GM12874 (cell line): Measurements from ENCODE around the gene B4GALT5.

ENCODE experiments used
- CTCF ChIP-seq: IDR thresholded peaks from 2 replicates; pipeline ENCODE4 v1.5.1; 2011; ENCODE audit warnings: low read depth, mild to moderate bottlenecking, control low read depth, low read length, moderate library complexity; ENCODE audit not compliant: insufficient read depth

Gene B4GALT5

GRCh38 chr20:49620364-49621240 is 93.1 kb downstream of the B4GALT5 start:
- no peak for TF ChIP-seq CTCF

GRCh38 chr20:49619113-49620048 is 94.3 kb downstream of the B4GALT5 start:
- no peak for TF ChIP-seq CTCF

- no peak for TF ChIP-seq CTCF
Observed at GRCh38 chr20:49618289-49618688, 95.4 kb downstream of the B4GALT5 start.

- no peak for TF ChIP-seq CTCF
Observed at GRCh38 chr20:49616154-49617007, 97.3 kb downstream of the B4GALT5 start.

DNA sequence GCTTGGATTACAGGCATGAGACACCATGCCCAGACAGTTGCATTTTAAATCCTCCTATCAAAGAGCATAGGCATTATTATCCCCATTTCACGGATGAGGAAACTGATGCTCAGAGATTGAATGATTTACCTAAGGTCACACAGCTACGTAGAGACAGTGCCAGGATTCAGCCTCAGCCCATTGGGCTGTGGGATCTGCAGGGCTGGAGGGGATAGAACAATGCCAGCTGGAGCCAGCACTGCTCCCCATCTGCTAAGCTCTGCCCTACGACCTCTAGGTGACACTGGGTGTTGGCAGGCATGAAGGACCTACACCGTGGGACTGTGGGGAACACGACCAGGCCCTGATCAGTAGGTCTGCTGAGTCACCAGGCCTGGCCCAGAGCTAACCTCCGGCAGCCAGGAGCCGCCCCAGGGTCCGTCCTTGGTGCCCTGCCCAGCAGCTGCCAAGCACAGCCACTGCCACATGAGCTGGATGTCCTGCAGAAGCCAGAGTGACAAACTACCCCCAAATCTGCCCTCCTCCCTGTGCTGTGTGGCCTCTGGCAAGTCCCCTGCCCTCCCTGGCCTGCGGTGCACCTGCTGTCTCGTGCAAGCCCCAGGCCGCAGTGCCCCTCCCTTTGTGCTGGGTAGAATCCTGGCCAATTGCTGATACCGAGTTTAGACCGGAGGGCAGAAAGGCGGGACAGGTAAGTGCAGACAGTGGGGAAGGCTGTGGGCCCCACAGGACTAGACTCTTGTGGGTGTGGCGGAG is 98.1 kb downstream of the B4GALT5 start:
- no peak for TF ChIP-seq CTCF

DNA sequence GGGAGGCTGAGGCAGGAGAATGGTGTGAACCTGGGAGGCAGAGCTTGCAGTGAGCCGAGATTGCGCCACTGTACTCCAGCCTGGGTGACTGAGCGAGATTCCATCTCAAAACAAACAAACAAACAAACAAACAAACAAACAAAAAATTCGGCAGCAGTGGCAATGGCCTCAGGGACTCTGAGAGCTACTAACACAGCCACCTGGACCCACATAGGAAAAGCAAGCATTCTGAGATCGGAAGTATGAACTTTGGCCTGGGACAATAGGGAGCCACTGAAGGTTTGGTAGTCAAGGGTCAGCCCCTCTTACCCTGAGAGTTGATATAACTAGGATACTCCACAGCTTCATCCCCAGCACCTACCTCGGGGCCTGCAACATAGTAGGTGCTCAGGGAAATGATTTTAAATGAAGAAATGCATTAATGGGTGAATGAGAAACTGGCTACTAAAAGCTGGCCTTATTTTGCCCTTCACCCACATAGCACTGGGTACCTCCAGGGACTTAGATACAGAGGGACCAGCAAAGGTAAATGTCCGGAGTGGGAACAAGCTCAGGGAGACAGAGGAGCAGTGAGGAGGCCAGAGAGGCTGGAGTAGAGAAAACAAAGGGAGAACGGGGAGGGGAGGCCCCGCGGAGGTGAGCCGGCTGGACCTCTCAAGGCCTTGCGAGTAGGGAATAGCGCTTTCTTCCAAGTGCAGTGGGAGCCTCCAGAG is 99.2 kb downstream of the B4GALT5 start:
- TF ChIP-seq CTCF: no peak
